ENCODE data around the gene TDRKH.
"Not testable (repeated sequence)": the region's sequence is repeated elsewhere in the genome, so short reads cannot be mapped to it uniquely, and the experiment has no call there.

TDRKH gene

DNA sequence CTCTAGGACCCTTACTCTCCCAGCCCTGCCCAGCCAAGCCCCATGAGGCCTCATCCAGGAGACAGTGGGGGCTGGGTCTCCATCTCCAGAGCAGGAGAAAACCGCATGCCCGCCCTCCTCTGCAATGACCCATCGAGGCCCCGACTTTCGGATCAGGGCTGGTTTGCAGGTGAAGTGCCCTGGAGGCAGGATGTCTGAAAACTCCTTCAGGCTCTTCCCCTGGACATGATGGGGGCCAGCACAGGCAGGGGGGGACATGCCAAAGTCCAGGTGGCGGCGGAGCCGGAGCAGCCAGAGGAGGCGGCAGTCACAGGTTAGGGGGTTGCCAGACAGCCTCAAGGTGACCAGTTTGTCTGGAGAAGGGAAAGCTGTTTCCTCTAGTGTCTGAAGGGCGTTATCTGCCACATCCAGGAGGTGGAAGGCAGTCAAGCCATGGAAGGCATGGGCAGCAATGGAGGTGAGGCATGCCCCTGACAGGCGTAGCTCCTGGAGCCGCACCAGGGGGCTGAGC is 11.1 kb upstream of the TDRKH start:
- no peak for DNase-seq

DNA sequence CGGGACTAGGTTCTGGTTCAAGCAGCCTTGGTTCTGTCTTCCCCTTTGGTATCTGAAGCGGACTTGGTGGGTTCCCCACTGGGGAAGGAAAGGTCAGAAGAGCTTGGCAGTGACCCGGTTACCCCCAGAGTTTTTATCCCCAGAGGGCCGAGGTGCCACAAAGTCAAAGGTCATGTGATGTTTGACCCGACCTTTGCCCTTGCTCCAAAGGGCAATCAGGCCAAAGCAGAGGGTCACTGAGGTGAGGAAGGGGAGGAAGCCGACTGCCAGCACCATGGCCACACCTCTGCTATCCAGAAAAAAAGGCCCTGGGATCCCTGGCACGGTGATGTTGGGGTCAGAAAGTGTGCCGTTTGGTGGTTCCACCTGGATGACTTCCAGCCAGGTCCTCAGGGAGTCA is 10.5 kb upstream of the TDRKH start:
- no peak for DNase-seq

GRCh38 chr1:151799179-151800022 is 9.1 kb upstream of the TDRKH start:
- no peak for DNase-seq

GRCh38 chr1:151798571-151798970 is 8.3 kb upstream of the TDRKH start:
- no peak for DNase-seq

DNA sequence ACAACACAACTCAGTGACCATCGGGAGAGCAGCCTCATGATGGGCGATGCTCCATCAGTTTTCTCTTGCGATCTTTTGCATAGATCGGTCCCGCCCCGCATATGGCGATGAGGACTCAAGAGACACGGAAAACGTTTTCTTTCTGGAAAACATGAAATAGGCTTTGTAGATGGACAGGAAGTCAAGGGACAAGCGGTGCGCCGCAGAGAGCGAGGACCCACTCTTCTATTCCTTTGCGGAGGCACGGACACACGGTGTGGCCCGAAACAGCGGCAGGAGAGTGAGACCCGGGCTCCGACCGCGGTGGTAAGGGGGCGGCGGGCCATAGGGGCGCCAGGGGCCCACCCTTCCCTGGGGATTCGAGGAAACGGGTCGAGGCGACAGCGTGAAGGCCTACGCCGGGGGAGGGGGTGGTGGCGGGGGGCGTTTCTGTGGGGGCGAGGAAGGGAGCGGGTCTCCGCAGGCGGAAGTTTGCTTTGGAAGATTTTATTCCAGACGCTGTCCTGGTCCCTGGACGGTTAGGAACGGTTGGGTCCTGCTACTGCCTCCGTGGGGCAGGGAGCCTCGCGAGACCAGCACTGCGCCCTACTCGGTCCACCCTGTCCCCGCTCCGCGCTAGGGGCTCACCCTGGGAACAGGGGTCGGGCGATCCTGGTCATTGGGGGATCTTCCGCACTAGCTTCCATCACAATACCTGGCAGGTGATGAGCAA is 796 bp upstream of the TDRKH start:
- DNase-seq, result no peak

DNA sequence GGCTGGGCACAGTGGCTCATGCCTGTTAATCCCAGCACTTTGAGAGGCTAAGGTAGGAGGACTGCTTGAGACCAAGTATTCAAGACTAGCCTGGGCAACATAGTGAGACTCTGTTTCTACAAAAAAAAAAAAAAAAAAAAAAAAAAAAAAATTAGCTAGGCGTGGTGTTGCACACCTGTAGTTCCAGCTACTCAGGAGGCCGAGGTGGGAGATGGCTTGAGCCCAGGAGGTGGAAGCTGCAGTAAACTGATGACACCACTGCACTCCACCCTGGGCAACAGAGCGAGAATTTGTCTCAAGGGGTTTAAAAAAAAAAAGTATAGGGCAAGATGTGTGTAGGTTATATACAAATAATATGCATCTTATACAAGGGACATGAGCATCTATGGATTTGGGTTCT is 2.6 kb downstream of the TDRKH start:
- DNase-seq, result no peak

- DNase-seq, result no peak
Observed at GRCh38 chr1:151783796-151784195, 6.5 kb downstream of the TDRKH start.

- DNase-seq, result no peak
Observed at GRCh38 chr1:151782741-151783140, 7.6 kb downstream of the TDRKH start.

DNA sequence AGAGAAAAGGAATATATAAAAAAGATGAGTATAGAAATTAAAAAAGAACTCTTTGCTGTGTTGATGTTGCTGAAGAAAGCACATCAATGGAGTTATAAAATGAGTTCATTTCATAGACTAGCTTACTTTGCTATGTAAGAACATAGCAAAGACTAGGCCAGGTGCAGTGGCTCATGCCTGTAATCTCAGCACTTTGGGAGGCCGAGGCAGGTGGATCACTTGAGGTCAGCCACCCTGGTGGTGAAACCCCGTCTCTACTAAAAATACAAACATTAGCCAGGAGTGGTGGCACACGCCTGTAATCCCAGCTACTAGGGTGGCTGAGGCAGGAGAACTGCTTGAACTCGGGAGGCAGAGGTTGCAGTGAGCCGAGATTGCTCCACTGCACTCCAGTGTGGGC is 8.3 kb downstream of the TDRKH start:
- not testable (repeated sequence) for DNase-seq

DNA sequence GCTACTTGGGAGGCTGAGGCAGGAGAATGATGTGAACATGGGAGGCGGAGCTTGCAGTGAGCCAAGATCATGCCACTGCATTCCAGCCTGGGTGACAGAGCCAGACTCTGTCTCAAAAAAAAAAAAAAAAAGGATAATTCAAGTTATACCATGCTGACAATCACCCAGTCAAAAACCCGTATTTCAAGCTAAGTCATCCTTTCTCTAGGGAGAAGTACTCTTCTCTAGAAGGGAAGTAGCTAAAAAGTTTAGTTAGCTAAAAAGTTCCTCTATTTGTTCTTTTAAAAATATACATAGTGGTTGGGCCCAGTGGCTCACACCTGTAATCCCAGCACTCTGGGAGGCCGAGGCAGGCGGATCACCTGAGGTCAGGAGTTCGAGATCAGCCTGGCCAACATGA is 9.6 kb downstream of the TDRKH start:
- not testable (repeated sequence) for DNase-seq

GRCh38 chr1:151779852-151780251 is 10.4 kb downstream of the TDRKH start:
- no peak for DNase-seq

DNA sequence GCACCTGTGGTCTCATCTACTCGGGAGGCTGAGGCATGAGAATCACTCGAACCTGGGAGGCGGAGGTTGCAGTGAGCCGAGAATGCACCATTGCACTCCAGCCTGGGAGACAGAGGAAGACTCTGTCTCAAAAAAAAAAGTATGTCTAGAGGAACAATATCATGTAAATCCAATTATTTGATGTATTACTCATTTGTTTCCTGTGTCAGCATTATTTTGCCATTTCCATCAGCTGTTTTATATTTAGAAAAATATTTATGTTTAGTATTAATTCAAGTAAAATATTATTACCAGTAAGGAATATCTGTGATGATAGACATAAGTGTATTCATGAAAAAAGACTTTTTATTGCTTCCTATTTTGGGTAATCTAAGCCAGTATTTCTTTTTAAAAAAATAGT is 13.0 kb downstream of the TDRKH start:
- no peak for DNase-seq

GRCh38 chr1:151776665-151777062 is 13.6 kb downstream of the TDRKH start:
- no peak for DNase-seq

DNA sequence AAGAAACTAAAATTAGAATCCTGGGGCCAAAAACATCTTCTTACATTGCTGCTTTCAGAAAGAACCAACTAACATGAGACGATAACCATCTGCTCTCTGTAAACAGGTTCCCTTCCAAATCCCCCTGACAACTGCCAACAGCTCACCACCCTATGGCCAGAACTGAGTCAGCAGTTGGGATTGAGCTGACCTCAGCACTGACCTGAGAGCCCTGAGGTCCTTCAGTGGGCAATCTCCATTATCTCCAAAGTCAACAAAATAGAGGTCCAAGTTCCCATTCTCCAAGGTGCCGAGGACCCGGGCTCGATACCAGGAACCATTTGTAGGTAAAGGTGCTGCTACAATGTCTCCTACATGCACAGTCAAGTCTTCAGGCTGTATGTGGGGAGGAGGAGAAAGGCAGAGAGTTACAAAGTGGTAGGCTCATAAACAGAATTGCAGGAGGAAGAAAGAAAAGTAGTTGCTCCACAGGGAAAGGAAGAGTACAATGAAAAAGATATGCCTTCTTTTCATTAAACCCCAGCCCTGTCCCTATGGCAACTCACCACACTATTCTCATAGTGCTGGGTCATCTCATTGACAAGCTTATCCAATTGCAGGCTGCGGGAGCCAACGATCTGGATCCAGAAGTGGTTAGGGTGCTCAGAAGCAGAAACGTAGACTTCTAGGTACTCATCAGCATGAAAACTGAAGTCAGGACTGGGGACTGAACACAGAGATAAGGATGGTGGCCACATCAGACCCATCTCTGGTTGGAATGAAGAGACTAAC is 14.2 kb downstream of the TDRKH start:
- DNase-seq, result no peak

GRCh38 chr1:151774256-151774922 is 15.9 kb downstream of the TDRKH start:
- no peak for DNase-seq

GRCh38 chr1:151773702-151774101 is 16.6 kb downstream of the TDRKH start:
- no peak for DNase-seq

DNA sequence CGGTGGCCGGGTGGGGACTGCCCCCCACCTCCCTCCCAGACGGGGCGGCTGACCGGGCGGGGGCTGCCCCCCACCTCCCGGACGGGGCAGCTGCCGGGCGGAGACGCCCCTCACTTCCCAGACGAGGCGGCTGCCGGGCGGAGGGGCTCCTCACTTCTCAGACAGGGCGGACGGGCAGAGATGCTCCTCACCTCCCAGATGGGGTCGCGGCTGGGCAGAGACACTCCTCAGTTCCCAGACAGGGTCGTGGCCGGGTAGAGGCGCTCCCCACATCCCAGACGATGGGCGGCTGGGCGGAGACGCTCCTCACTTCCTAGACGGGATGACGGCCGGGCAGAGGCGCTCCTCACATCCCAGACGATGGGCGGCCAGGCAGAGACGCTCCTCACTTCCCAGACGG is 21.0 kb downstream of the TDRKH start:
- DNase-seq, result not testable (repeated sequence)

- not testable (repeated sequence) for DNase-seq
Observed at GRCh38 chr1:151768351-151769066, 21.8 kb downstream of the TDRKH start.

GRCh38 chr1:151763990-151764389 is 26.3 kb downstream of the TDRKH start:
- no peak for DNase-seq

DNA sequence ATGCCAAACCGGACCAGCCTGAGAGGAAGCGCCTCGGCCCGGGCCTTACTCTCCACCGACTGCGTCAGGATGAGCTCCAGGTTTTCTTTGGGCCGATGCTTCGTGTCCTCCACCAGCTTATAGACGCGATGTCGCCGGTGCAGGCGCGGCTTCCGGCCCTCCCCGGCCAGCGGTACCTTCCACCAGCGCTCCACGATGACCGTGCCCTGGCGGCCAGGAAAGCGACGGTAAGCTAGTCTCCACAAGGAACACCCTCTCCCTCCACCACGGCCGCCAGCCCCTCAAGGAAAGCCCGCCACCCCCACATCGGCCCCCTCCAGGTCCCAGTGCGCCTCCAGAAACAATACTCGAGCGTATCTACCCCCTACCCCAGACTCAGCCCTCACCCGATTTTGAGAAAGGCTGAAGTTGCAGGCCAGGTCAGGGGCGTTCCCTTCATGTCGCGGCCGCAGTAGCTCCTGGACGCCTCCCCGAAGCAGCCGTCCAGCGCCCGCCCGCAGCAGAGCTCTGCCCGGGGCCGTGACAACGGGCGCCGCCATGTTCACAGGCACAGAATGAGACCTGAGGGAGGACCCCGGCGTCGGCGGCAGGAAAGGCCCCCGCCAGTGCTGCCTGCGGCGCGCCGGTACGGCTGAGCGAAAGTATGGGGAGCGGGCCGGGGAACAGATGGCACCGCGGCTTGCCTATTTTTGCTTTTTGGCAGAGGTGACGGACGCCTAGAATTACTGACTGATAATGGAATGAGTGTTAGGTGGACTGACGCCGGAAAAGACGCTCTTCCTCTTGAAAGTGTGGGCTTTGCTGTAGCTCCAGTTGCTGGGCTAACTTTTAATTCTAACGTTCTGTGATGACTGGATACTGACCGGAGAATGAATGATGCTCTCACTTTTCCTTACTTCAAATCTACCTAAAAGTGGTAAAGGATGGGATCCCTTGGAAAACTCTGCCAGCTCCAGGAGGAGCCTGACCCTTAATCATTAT is 27.1 kb downstream of the TDRKH start, which contains the start of gene MRPL9:
Gene MRPL9, minus strand, starts transcription at position 556 of the 981 bp plus-strand sequence. Its CDS starts 17 bp downstream, at position 539.
- peak; percentile 62 for DNase-seq

All from T1000 (cell line).